Kidney tubule cell (primary cell): ENCODE results near the gene MS4A18.
"Not testable (repeated sequence)": the region's sequence is repeated elsewhere in the genome, so short reads cannot be mapped to it uniquely, and the experiment has no call there.

Source experiments
- DNase-seq: peaks from one replicate; pipeline ENCODE4 v3.0.0-alpha.2; 2018; ENCODE audit warnings: low spot score

MS4A18 gene

DNA sequence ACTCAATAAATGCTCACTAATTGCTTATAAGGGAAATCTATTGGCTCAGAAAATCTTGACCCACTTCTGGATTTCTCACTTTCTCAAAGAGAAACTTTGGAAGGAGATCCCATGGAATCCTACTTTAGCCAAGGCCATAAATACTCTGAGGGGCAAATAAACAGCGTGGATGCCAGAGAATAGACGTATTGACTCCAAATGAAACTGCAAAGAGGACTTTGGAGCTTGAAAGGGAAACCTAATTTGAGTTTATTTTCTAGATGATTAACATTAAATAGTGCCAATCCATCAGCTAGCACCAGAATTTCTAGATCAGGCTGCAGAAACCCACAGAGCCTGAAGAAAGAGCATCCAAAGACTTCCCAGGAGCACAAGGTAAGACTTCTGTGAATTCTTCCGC lies at the start of gene MS4A18:
Gene MS4A18, plus strand, starts transcription at position 301 of the 400 bp plus-strand sequence.
- no peak for DNase-seq

DNA sequence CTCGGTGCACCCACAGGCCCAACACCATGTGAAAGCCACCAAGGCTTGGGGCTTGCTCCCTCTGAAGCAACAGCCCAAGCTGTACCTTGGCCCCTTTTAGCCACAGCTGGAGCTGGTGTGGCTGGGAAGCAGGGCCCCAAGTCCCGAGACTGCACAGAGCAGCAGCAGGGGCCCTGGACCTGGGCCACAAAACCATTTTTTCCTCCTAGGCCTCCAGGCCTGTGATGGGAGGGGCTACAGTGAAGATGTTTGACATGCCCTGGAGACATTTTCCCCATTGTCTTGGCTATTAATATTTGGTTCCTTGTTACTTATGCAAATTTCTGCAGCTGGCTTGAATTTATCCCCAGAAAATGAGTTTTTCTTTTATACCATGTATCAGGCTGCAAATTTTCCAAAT lies 46.3 kb upstream of the MS4A18 start:
- DNase-seq = not testable (repeated sequence)

DNA sequence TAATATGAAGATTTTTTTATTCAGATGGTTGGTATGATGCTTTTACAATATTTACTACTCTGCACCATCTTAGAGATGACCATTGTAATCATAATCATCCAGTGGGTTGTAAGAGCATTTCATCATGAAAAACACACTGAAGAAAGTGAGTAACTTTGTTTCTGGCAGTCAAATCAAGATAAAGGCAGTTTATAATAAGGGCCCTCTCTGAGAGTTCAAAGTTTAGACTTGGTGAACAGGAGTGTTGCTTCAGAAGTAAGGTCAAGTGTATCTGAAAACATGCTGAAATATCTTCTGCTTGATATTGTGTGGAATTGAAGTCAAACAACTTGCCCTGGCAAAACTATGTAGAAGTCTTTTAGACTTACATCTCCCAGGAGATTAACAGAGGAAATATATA lies 44.6 kb upstream of the MS4A18 start:
- DNase-seq = no peak

- no peak for DNase-seq
Measured at GRCh38 chr11:60680455-60681119, 43.9 kb upstream of the MS4A18 start.

GRCh38 chr11:60684541-60684848 lies 40.0 kb upstream of the MS4A18 start:
- not testable (repeated sequence) for DNase-seq

DNA sequence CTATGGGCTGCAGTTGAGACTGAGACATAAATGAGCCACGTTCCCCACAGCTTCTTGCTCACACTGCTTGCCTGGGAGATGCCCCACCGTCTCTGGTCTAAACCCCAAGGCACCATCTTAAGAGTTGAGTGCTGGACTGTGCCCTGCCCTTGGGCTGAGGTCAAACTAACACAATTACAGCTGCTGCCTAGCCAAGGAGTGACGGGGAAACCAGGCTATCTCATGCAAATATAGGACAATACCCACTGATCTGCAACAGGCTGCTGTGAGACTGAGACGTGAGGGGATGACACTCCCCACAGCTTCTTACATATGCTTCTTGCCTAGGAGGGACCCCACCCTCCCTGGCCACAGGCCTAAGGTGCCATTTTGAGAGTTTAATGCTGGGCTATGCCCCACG lies 32.9 kb upstream of the MS4A18 start:
- DNase-seq = no peak

- no peak for DNase-seq
Measured at GRCh38 chr11:60699284-60699691, 25.2 kb upstream of the MS4A18 start, which contains the start of gene MS4A8. Gene MS4A8, plus strand, starts transcription at chr11:60699612. Its CDS starts 1,249 bp downstream, at chr11:60700861.

- no peak for DNase-seq
Measured at GRCh38 chr11:60699936-60700335, 24.6 kb upstream of the MS4A18 start.

GRCh38 chr11:60700689-60701468 lies 23.6 kb upstream of the MS4A18 start:
- DNase-seq = peak; percentile 15

DNA sequence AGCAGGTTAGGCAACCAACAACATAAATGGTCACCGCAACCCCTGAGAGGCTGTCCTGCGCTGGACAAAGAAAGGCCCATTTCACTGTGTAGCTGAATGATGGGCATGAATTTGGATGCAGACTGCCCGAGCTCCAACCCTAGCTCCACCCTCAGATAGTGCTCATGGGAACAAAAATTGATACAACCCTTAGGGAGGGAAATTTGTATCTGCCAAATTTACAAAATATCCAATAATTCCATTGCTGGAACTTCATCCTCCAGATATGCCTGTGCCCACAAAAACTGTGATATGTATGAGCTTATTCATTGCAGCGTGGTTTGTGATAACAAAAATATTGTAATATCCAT lies 23.1 kb upstream of the MS4A18 start:
- DNase-seq = no peak

DNA sequence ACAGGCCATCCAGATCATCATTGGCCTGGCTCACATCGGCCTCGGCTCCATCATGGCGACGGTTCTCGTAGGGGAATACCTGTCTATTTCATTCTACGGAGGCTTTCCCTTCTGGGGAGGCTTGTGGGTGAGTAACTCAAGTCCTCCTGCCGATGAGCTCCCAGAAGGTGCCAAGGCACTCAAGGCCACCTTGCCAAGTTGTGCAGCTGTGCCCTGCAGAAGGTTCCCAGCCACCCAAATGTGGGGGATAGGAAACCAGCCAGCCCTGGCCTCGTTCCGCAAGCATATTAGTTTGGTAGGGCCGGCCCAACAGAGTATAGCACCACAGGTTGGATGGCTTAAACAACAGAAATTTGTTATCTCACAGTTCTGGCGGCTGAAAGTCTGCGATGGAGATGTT lies 21.1 kb upstream of the MS4A18 start:
- DNase-seq = no peak

DNA sequence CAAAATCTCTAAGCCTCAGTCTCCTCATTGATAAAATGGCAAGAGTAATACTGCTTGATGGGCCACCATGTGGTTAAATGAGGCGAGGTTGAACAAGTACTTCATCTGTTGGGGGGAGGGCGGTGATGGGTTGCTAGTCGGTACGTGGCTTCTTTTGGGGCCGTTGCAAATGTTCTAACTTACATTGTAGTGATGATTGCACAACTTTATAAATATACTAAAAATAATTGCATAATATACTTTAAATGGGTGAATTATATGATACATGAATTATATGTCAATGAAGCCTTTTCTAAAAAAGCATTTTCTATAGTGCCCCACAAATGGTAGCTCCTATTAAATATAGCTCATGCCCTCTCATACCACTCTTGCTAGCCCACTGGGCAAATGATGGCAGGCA lies 18.6 kb upstream of the MS4A18 start:
- no peak for DNase-seq

GRCh38 chr11:60706931-60707330 lies 17.6 kb upstream of the MS4A18 start:
- no peak for DNase-seq

DNA sequence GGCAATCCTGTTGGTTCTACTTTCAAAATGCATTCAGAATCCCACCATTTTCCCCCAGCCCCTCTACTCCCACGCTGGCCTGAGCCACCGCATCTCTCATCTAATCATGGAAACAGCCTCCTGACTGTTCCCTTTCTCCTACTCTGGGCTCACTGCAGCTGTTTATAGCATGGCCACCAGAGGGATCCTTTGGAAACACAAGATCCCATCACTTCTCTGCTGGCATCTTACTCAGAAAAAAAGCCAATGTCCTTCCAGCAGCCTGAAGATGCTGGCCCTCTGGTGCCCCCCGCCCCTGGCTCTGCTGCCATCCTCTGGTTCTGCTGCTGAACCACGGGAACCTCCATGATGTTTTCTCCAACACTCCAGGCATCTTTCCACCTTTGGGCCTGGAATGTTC lies 14.0 kb upstream of the MS4A18 start:
- DNase-seq = no peak

- no peak for DNase-seq
Measured at GRCh38 chr11:60711276-60711675, 13.2 kb upstream of the MS4A18 start.

DNA sequence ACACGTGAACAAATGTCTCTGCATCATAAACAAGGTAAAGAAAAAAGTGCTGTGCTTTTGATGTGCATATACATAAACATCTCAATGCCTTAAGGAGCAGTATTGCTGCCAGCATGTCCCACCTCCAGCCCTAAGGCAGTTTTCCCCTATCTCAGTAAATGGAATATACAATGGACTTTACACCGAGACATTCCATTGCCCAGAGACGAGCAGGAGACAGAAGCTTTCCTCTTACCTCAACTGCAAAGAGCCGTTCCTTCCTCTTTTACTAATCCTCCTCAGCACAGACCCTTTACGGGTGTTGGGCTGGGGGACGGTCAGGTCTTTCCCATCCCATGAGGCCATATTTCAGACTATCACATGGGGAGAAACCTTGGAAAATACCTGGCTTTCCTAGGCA lies 11.1 kb upstream of the MS4A18 start:
- not testable (repeated sequence) for DNase-seq

GRCh38 chr11:60717956-60718355 lies 6.6 kb upstream of the MS4A18 start:
- DNase-seq = no peak

- no peak for DNase-seq
Measured at GRCh38 chr11:60718524-60719316, 5.8 kb upstream of the MS4A18 start.

DNA sequence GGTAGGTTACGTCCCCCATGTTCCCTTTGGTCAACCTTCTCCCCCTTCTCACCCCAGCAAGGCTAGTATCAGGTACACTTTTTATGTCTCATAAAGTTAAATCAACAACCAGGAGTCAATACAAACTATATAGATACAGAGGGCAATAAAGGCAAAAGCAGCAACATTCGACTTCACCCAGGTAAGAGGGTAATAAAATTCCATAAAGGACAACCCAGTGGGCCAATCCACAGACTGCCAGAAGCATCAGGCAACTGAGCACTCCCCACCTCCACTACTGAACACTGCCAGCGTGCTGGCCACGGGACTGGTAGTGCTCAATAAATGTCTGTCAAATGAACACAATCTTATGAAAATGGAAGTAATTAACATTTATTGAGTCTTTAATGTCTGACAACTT lies 5.1 kb upstream of the MS4A18 start:
- no peak for DNase-seq

DNA sequence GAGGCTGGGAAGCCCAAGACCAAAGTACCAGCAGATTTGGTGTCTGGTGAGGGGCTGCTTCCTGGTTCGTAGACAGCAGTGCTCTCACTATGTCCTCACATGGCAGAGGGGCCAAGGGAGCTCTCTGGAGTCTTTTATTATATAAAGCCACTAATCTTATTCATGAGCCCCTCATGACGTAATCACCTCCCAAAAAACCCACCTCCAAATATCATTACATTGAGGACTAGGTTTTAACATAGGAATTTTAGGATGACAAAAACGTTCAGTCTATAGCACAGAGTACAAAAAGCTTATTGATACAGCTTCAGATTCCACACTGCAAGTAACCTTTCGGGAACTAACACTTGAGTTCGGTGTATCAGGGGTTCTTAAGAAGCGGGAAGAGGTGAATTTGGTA lies 4.1 kb upstream of the MS4A18 start:
- no peak for DNase-seq

GRCh38 chr11:60725592-60725991 lies 1.1 kb downstream of the MS4A18 start:
- DNase-seq = no peak

DNA sequence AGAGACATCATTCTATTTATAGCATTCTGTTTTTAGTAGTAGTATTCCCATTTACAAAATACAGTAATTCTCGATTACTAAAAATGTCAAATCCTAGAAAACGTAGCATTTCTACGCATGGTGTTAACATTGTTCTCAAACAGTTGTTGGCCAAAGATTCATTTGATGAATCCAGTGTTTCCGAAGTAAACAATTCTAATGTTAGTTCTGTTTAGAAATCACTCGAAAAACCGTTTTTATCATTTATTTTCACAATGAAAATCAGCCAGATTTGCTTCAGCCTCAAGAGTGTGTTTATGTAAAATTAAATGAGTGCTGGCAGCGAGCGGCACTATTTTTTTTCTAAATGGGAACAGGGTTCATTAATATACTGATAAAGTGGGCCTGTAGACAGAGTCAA lies 7.1 kb downstream of the MS4A18 start:
- no peak for DNase-seq

DNA sequence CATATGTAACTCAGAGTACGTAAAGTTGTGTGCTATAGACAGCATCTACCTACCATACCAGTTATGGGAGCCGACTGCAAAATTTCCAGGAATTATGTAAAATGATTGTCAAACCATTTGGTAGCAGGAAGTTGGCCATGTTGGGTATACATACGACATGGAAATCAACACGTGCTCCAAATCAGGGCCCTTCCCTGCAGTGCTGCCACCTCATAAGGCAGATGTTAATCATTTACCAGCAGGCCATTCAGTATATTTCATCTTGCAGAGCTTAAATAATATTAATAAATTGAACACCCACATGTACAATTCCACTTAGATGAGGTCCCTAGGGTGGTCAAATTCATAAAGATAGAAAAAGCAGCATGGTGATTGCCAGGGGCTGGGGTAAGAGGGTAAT lies 9.8 kb downstream of the MS4A18 start:
- DNase-seq = peak; percentile 24
